Peyer's patch (tissue), 4 donors: ENCODE measurements around the gene DRD3. TPM values are rescaled to one million over a fixed set of nuclear protein-coding genes. Genes with fewer than 3 reads are reported as not detected.

Experiments
- DNase-seq, 3 donors: peaks; one replicate each; pipeline ENCODE4 v3.0.0-alpha.2; 2017 to 2019
- H3K27ac ChIP-seq, 4 donors: fragments of 200-600 bp; sonication (generic); one replicate each; pipeline ENCODE4 v1.5.1; 2016 to 2019
- H3K27me3 ChIP-seq, 2 donors: fragments of 200-600 bp; sonication (generic); one replicate each; pipeline ENCODE4 v1.5.1; 2019
- H3K36me3 ChIP-seq, 3 donors: fragments of 200-600 bp; sonication (generic); one replicate each; pipeline ENCODE4 v1.5.1; 2016 to 2019
- H3K4me1 ChIP-seq, 4 donors: fragments of 200-600 bp; sonication (generic); one replicate each; pipeline ENCODE4 v1.5.1; 2016 to 2019
- H3K4me3 ChIP-seq, 4 donors: fragments of 200-600 bp; sonication (generic); 1 replicate in 3 of 4; 2 replicates in 1 of 4; pipeline ENCODE4 v1.5.1; 2016 to 2019; ENCODE audit warnings: mild to moderate bottlenecking in 1 of 4
- H3K9me3 ChIP-seq, 4 donors: fragments of 200-600 bp; sonication (generic); one replicate each; pipeline ENCODE4 v1.5.1; 2016 to 2019; ENCODE audit warnings: mild to moderate bottlenecking in 1 of 4
- CTCF ChIP-seq, 6 experiments: fragments of 450-650 bp in 4 of 6; fragments of 200-600 bp in 2 of 6; sonication (generic) in 1 of 6; IDR thresholded peaks; one replicate each; pipeline ENCODE4 v1.5.1; 2017 to 2019; ENCODE audit warnings: antibody characterized with exemption in 6 of 6, mild to moderate bottlenecking in 3 of 6, moderate library complexity in 1 of 6
- POLR2A ChIP-seq, 2 donors: fragments of 450-650 bp; IDR thresholded peaks; one replicate each; pipeline ENCODE4 v1.5.1; 2017; ENCODE audit warnings: antibody characterized with exemption in 2 of 2, mild to moderate bottlenecking in 2 of 2, moderate library complexity in 2 of 2
- total RNA-seq, 4 donors: library from RNA; depleted of rRNA; stranded (reverse); fragments of >200 nt; gene quantifications; one replicate each; pipeline ENCODE4 v1.1.0, GENCODE V29; 2016

Gene DRD3
- total RNA-seq, 4 donors from 2014 or later, result not detected

DNA sequence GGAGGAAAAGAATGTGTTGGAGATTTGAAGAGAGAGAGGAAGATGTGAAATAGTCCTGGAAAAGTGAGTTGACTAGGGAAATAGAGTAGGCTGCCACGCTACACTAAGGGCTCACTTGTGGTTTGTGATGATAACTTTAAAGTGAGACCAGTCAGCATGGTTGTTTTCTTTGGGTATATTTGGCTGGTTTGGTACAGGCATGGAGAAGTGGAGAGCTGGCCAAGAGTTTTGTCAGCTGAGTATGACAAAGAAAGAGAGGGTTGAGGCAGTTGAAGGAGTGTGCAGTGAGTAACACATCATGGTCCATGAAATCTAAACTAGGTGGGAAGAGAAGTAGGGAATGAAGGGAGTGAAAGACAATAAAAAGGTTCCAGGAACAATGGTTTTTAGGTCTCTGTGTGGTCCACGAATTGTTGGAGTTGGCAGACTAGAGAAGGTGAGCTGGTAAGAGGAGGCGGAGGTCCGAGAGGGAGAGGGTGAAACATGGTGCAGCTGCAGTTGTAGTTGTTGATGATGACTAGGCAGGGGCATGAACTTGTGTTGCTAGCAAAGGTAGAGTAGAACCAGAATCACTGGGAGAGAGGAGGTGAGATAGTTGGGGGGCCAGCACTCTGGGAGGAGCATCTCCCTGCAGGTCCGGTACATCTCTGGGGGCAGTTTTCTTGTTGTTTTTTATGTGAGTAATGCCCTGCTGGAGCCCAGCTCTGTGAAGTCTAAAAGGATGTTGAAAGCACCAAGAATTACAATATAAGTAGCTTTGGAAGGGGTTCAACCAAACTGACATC is 37.5 kb upstream of the DRD3 start:
- peak overlapping the region in 3 of 4 donors; percentile 25 to 95 (median 87) for H3K27ac ChIP-seq
- H3K27me3 ChIP-seq, result no peaks in the 10 kb centered on the region
- no peaks in the 10 kb centered on the region for H3K9me3 ChIP-seq
- TF ChIP-seq POLR2A (IDR thresholded peaks at IDR 0.05) (no peak), CTCF (IDR thresholded peaks at IDR 0.05) (no peak)
- no peak overlapping the region for H3K4me3 ChIP-seq
- peaks cover 0 to 5% (median 0%) of the 10 kb centered on the region in 4 donors for H3K4me1 ChIP-seq
- H3K36me3 ChIP-seq, result no peaks in the 10 kb centered on the region
- no peak for DNase-seq

- Histone ChIP-seq H3K4me1 (peaks cover 0 to 5% (median 0%) of the 10 kb centered on the region in 4 donors), H3K4me3 (peak overlapping the region; percentile 4 to 40 (median 31)), H3K36me3 (no peaks in the 10 kb centered on the region), H3K27me3 (no peaks in the 10 kb centered on the region), H3K9me3 (no peaks in the 10 kb centered on the region), H3K27ac (peak overlapping the region; percentile 78 to 95 (median 86))
- TF ChIP-seq POLR2A (IDR thresholded peaks at IDR 0.05), result no peak
- no peak for TF ChIP-seq CTCF (IDR thresholded peaks at IDR 0.05)
- peak in 1 of 3 donors; percentile 58 for DNase-seq
Measured at GRCh38 chr3:114214542-114215341, 35.9 kb upstream of the DRD3 start.

- peak overlapping the region; percentile 78 to 95 (median 86) for H3K27ac ChIP-seq
- DNase-seq, result peak in 2 of 3 donors; percentile 79 to 87
- H3K9me3 ChIP-seq, result no peaks in the 10 kb centered on the region
- H3K4me3 ChIP-seq, result peak overlapping the region; percentile 4 to 40 (median 31)
- H3K36me3 ChIP-seq, result no peaks in the 10 kb centered on the region
- TF ChIP-seq CTCF (IDR thresholded peaks at IDR 0.05) (peak in 1 of 6 experiments; percentile 1), POLR2A (IDR thresholded peaks at IDR 0.05) (no peak)
- no peaks in the 10 kb centered on the region for H3K27me3 ChIP-seq
- H3K4me1 ChIP-seq, result peaks cover 0 to 5% (median 0%) of the 10 kb centered on the region in 4 donors
Measured at GRCh38 chr3:114213627-114214541, 35.0 kb upstream of the DRD3 start.

- no peak for TF ChIP-seq POLR2A (IDR thresholded peaks at IDR 0.05)
- no peak for TF ChIP-seq CTCF (IDR thresholded peaks at IDR 0.05)
- Histone ChIP-seq H3K9me3 (no peaks in the 10 kb centered on the region), H3K4me1 (peaks cover 0 to 5% (median 0%) of the 10 kb centered on the region in 4 donors), H3K4me3 (no peak overlapping the region), H3K27ac (peak overlapping the region; percentile 64 to 95 (median 82)), H3K36me3 (no peaks in the 10 kb centered on the region), H3K27me3 (no peaks in the 10 kb centered on the region)
- DNase-seq, result no peak
Measured at GRCh38 chr3:114213292-114213626, 34.4 kb upstream of the DRD3 start.

DNA sequence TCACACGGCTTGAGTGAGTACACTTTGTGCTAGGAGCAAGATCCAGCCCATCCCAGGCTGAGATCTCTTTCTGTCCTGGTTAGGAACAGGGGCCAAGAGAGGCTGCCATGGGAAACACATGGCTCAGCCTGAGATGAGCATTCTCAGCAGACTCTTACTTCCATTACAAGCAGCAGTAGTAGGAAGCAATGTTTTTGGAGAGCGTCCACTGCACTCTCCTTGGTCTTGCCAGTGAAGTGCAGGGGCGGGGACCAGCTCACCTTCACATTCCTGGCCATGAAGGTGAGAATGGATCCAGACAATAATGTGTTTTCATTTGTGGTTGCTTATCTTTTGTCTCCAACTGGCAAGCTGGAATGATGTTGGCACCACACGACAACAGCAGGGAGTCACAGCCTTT is 33.8 kb upstream of the DRD3 start:
- Histone ChIP-seq H3K27me3 (no peaks in the 10 kb centered on the region), H3K27ac (peak overlapping the region in 2 of 4 donors; percentile 87 to 95)
- no peak for DNase-seq

More for the DNA sequence above, 33.8 kb upstream of the DRD3 start:
- Histone ChIP-seq H3K9me3 (no peaks in the 10 kb centered on the region), H3K36me3 (no peaks in the 10 kb centered on the region), H3K4me1 (peaks cover 0 to 5% (median 0%) of the 10 kb centered on the region in 4 donors), H3K4me3 (no peak overlapping the region)
- no peak for TF ChIP-seq POLR2A (IDR thresholded peaks at IDR 0.05)
- no peak for TF ChIP-seq CTCF (IDR thresholded peaks at IDR 0.05)
